ENCODE data around the gene CBLB. TPM values are rescaled to one million over a fixed set of nuclear protein-coding genes. Genes with fewer than 3 reads are reported as not detected.

The CBLB gene
- total RNA-seq, 6 experiments from 2014 or later = 17.6 to 22.6 (median 20.6) TPM

DNA sequence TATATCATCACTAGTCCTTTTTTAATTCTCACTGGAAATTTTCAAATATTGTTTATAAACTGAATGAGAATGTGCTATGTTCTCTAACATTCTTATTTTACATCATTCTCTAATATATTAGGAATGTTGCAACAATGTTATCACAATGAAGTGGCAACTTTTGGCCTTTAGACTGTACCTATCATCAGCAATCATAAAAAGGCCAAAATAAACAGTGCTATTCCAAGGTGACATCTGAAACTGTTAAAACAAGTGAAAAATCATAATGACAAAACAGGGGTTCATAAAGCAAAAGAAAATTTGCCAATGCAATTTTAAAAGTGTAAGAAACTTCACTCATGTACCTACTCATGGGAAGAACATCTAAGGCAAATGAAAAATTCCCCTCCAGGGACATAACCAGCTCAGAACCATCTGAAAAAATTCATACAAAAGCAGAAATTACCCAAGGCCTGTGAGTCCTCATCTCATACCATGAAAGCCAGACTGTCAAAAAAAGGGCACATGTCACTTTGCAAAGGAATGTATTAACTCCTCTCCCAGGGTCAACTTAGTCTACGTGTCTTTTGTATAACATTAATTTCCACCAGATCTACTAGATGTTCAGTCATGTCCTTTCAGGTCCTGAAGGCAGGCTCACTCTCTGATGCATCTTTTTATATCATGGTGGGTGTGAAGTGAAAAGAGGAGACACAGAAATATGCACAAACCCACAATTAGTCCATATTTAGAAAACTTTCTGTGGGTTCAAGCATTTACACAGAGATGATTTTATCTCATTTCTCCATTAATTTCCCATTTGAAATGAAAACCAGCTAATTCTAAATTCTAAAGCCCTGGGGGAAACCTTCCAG, 211.9 kb downstream of the CBLB start:
- Mint-ChIP-seq H3K4me3 (no peak overlapping the region), H3K27ac (peak overlapping the region; percentile 37), H3K36me3 (ENCODE audit: low read depth) (peaks cover 21% of the 10 kb centered on the region), H3K27me3 (ENCODE audit: insufficient read depth) (peaks cover 1% of the 10 kb centered on the region; the same call in 1 of the 2 replicates), H3K9me3 (no peaks in the 10 kb centered on the region; the same call in 1 of the 2 replicates), H3K4me1 (ENCODE audit: low read depth) (peaks cover 27% of the 10 kb centered on the region)
- DNase-seq = peak; percentile 45
- TF ChIP-seq, protein P1, sequence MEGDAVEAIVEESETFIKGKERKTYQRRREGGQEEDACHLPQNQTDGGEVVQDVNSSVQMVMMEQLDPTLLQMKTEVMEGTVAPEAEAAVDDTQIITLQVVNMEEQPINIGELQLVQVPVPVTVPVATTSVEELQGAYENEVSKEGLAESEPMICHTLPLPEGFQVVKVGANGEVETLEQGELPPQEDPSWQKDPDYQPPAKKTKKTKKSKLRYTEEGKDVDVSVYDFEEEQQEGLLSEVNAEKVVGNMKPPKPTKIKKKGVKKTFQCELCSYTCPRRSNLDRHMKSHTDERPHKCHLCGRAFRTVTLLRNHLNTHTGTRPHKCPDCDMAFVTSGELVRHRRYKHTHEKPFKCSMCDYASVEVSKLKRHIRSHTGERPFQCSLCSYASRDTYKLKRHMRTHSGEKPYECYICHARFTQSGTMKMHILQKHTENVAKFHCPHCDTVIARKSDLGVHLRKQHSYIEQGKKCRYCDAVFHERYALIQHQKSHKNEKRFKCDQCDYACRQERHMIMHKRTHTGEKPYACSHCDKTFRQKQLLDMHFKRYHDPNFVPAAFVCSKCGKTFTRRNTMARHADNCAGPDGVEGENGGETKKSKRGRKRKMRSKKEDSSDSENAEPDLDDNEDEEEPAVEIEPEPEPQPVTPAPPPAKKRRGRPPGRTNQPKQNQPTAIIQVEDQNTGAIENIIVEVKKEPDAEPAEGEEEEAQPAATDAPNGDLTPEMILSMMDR (IDR thresholded peaks at IDR 0.05) = no peak

DNA sequence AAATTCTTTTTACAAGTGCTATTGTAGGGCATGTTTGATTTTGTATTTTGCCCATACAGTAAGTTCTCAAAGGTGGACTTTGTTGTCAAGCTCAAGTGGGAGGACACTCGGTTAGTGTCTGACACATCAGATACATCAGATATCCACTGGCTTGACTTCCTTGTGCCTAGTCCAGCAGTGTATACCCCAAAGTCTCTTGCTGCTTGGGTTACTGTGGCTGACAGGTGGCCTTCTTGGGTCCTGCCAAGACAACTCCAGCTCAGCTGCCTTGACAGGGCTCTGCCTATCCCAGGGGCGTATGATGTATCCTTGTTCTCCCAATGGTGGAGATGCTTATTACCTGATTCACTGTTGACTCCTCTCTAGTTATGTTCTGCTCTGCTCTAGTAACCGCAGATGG, 214.9 kb downstream of the CBLB start:
- H3K4me3 Mint-ChIP-seq = no peak overlapping the region
- peaks cover 15% of the 10 kb centered on the region for H3K36me3 Mint-ChIP-seq (ENCODE audit: low read depth)
- peaks cover 1% of the 10 kb centered on the region; the same call in 1 of the 2 replicates for H3K27me3 Mint-ChIP-seq (ENCODE audit: insufficient read depth)
- peaks cover 21% of the 10 kb centered on the region for H3K4me1 Mint-ChIP-seq (ENCODE audit: low read depth)
- H3K27ac Mint-ChIP-seq = no peak overlapping the region
- no peaks in the 10 kb centered on the region; the same call in 1 of the 2 replicates for H3K9me3 Mint-ChIP-seq
- no peak for DNase-seq
- TF ChIP-seq, protein P1 (IDR thresholded peaks at IDR 0.05) = no peak

DNA sequence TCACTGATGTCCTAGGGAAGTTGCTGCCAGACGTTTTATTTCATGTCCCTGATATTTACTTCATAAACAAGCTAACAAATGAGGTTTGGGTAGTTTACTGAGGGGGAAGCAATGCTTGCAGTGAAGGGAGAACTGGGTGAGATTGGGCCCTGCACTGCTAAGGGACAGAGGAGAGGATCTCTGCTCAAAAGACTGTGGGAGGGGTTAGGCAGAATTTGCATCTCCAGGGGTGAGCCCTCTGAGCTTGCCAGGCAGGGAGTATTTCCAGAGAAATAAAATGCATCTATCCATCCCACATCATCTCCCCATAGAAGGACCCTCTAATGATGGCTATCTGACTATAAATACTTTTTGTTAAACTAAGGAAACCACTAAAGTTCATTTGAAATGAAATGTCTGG, 215.6 kb downstream of the CBLB start:
- Mint-ChIP-seq H3K36me3 (ENCODE audit: low read depth) (peaks cover 8% of the 10 kb centered on the region), H3K27ac (no peak overlapping the region), H3K4me1 (ENCODE audit: low read depth) (peaks cover 20% of the 10 kb centered on the region), H3K9me3 (no peaks in the 10 kb centered on the region; the same call in 1 of the 2 replicates), H3K27me3 (ENCODE audit: insufficient read depth) (no peaks in the 10 kb centered on the region), H3K4me3 (no peak overlapping the region)
- TF ChIP-seq, protein P1 (IDR thresholded peaks at IDR 0.05) = no peak
- DNase-seq = no peak

DNA sequence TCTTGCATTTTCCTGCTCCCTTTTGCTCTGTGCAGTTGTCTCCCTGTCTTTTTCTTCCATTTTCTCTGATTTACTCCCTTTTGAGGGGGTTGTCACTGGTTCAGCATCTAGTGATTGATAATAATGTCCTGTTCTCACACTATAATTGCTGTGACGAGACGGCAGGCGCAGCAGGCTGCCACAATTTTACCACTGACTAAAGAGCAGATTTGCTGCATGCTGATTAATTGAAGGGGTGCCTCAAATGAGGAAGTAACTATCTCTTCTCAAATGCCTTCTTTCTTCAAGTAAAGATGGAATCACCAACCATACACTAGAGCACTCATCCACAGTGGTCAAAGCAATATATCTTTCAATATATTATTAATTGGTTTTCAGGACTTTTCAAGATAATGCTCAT, 219.3 kb downstream of the CBLB start:
- TF ChIP-seq, protein P1 (IDR thresholded peaks at IDR 0.05) = no peak
- H3K27me3 Mint-ChIP-seq (ENCODE audit: insufficient read depth) = no peaks in the 10 kb centered on the region
- no peak overlapping the region for H3K27ac Mint-ChIP-seq
- no peaks in the 10 kb centered on the region for H3K36me3 Mint-ChIP-seq (ENCODE audit: low read depth)
- no peak overlapping the region for H3K4me3 Mint-ChIP-seq
- H3K4me1 Mint-ChIP-seq (ENCODE audit: low read depth) = peaks cover 16% of the 10 kb centered on the region
- H3K9me3 Mint-ChIP-seq = no peaks in the 10 kb centered on the region; the same call in 1 of the 2 replicates
- no peak for DNase-seq

DNA sequence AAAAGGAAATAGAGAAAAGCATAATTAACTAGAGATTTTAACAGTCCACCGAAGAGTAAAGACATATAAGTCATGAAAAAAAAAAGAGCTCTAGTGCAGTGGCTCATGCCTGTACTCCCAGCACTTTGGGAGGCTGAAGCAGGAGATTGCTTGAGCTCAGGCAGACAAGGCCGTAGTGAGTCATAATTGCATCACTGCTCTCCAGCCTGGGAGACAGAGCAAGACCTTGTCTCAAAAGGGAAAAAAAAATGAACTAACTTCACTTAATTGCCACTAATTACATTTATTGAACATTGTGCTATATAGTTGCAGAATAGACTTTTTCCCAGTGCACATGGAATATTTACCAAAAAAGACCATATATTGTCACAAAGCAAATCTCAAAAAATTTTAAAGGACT, 221.8 kb downstream of the CBLB start:
- Mint-ChIP-seq H3K36me3 (ENCODE audit: low read depth) (no peaks in the 10 kb centered on the region; the same call in 1 of the 2 replicates), H3K27ac (no peak overlapping the region), H3K4me3 (no peak overlapping the region), H3K9me3 (no peaks in the 10 kb centered on the region), H3K4me1 (ENCODE audit: low read depth) (peaks cover 28% of the 10 kb centered on the region), H3K27me3 (ENCODE audit: insufficient read depth) (no peaks in the 10 kb centered on the region)
- peak; percentile 85 for DNase-seq
- TF ChIP-seq, protein P1 (IDR thresholded peaks at IDR 0.05) = no peak
